ENCODE measurements around the gene KRT36.

DNA sequence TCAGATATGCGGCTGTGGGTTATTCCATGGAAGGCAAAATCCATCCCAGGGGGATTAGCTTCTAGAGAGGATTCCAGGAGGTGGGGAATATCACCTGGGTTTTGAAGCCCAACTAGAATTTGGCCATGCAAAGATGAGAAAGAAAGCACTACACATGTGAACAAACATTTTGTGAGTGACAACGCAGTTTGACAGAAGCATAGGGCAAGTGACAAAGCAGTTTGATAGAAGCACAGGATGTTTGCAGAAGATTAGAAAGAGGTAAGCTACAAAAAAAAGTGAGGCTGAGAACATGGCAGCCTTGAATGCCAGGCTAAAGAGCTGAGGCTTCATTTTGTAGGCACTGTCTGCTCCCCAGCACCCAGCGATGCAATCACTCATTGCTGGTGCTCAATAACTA, 36.6 kb downstream of the KRT36 start:
- TF ChIP-seq, protein P1, sequence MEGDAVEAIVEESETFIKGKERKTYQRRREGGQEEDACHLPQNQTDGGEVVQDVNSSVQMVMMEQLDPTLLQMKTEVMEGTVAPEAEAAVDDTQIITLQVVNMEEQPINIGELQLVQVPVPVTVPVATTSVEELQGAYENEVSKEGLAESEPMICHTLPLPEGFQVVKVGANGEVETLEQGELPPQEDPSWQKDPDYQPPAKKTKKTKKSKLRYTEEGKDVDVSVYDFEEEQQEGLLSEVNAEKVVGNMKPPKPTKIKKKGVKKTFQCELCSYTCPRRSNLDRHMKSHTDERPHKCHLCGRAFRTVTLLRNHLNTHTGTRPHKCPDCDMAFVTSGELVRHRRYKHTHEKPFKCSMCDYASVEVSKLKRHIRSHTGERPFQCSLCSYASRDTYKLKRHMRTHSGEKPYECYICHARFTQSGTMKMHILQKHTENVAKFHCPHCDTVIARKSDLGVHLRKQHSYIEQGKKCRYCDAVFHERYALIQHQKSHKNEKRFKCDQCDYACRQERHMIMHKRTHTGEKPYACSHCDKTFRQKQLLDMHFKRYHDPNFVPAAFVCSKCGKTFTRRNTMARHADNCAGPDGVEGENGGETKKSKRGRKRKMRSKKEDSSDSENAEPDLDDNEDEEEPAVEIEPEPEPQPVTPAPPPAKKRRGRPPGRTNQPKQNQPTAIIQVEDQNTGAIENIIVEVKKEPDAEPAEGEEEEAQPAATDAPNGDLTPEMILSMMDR (IDR thresholded peaks at IDR 0.05; ENCODE audit: low read length) = no peak
- TF ChIP-seq EZH2 (optimal IDR thresholded peaks at IDR 0.05; ENCODE audit: low read depth, low read length) (no peak), EZH2phosphoT487 (IDR thresholded peaks at IDR 0.05; ENCODE audit: low read length) (no peak)
